Adrenal gland (tissue), 12 donors: Measurements from ENCODE around the gene CDHR5. TPM values are rescaled to one million over a fixed set of nuclear protein-coding genes. Genes with fewer than 3 reads are reported as not detected.

Experiments
- DNase-seq, 7 donors: peaks; one replicate each; pipeline ENCODE4 v3.0.0-alpha.2; 2019 to 2020
- H3K27ac ChIP-seq, 5 donors: fragments of 200-600 bp; sonication (generic) in 4 of 5; 1 replicate in 3 of 5; 2 replicates in 2 of 5; pipeline versions ENCODE4 v1.5.1 to v1.8.0; 2016 to 2020; ENCODE audit warnings: mild to moderate bottlenecking in 1 of 5
- H3K27me3 ChIP-seq: fragments of 200-600 bp; 2 replicates; pipeline ENCODE4 v1.8.0; 2021
- H3K36me3 ChIP-seq, 2 donors: fragments of 200-600 bp; replicated peaks in 1 of 2; 1 replicate in 1 of 2; 2 replicates in 1 of 2; pipeline versions ENCODE4 v1.5.1 to v1.8.0; 2018 to 2022
- H3K4me1 ChIP-seq, 2 donors: fragments of 200-600 bp; replicated peaks in 1 of 2; 1 replicate in 1 of 2; 2 replicates in 1 of 2; pipeline versions ENCODE4 v1.5.1 to v1.8.0; 2018 to 2021
- H3K4me3 ChIP-seq, 4 donors: fragments of 200-600 bp; sonication (generic) in 3 of 4; one replicate each; pipeline ENCODE4 v1.5.1; 2016 to 2018
- H3K9me3 ChIP-seq, 3 donors: fragments of 200-600 bp; sonication (generic) in 1 of 3; replicated peaks in 1 of 3; 1 replicate in 2 of 3; 2 replicates in 1 of 3; pipeline versions ENCODE4 v1.5.1 to v1.8.0; 2016 to 2021
- POLR2A ChIP-seq, 2 donors: fragments of 450-650 bp; IDR thresholded peaks; one replicate each; pipeline ENCODE4 v1.6.1; 2017; ENCODE audit warnings: antibody characterized with exemption in 2 of 2, mild to moderate bottlenecking in 2 of 2, moderate library complexity in 1 of 2
- WGBS, 4 donors: extraction: QIAGEN DNeasy Blood & Tissue Kit in 2 of 4; methylation state at CpG; one replicate each; pipeline versions ENCODE4 v1.1.5 to v1.1.7; 2013 to 2017; 5-methylcytosine and 5-hydroxymethylcytosine counted together
- intact Hi-C, 2 donors: fragments of 100-400 bp; cut with DNase I; formaldehyde crosslinking; loops; one replicate each; pipeline versions ENCODE4 v1.14.1 to v1.15.0; 2022 to 2023
- polyA plus RNA-seq, 3 donors: library from polyadenylated mRNA; stranded (reverse); fragments of 200-250 nt in 2 of 3; fragments of 350-450 nt in 1 of 3; fragmentation: Illumina TruSeq in 1 of 3; extraction: RNeasy Lipid Tissue Mini Kit (QIAGEN cat#74804) in 1 of 3; gene quantifications; one replicate each; pipeline ENCODE4 v1.2.3, GENCODE V29; 2013 to 2014
- total RNA-seq, 9 donors: library from RNA; depleted of rRNA in 4 of 9; stranded (reverse); fragments of >200 nt in 4 of 9; fragments of 120-200 nt in 1 of 9; fragmentation: NEBNext Ultra II Directional in 1 of 9; extraction: Animal tissue kit (Norgen Biotek cat#: 25700) in 1 of 9; gene quantifications; one replicate each; pipeline versions ENCODE4 v1.1.0 to v1.2.4, GENCODE V29; 2013 to 2023
- TF ChIP-seq, protein P1 (sequence below), 6 experiments: fragments of 450-650 bp in 4 of 6; fragments of 200-600 bp in 2 of 6; sonication (generic) in 1 of 6; IDR thresholded peaks; 1 replicate in 5 of 6; 2 replicates in 1 of 6; pipeline versions ENCODE4 v1.5.1 to v1.8.0; 2016 to 2021; ENCODE audit warnings: antibody characterized with exemption in 6 of 6, mild to moderate bottlenecking in 2 of 6, moderate library complexity in 1 of 6
- donor health status: healthy with polysubstance abuse.
- donor health status: Bipolar disorder and iron deficiency.
- donor health status: DM: yes; HTN: yes; CAD: no.
- donor health status: DM: no; HTN: no; CAD: no.
- donor health status: DM: no; HTN: no; CAD: no.
- donor health status: DM: yes; HTN: yes; CAD: no.

CDHR5 gene
- total and polyA plus RNA-seq, 12 donors = 0.31 to 5.2 (median 0.93) TPM; not detected in 1

DNA sequence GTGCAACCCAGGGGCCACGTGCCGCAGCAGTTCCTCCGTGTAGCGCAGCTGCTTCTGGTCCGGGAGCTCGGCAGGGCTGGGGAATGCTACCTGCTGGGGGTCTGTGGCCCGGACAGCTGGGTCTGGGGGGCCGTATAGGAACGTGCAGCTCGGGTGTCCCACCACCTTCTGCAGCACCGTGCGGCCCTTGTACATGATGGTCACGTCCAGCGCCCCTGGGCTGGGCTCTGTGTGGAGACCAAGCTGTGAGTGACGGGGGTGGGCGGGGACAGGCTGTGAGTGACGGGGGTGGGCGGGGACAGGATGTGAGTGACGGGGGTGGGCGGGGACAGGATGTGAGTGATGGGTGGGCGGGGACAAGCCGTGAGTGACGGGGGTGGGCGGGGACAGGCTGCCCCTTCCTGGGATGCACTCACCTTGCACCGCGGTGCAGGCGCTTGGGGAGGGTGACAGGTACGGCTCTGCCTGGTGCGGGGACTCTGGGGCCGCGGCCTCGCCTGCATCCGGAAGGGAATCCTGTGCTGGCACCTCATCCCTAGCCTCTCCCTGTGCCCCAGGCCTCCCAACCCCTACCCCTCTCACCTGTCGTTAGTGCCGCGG, 11.3 kb downstream of the CDHR5 start:
- H3K9me3 ChIP-seq = no peaks in the 10 kb centered on the region
- WGBS, 4 donors = 69 to 79% (median 75%) methylated on average over 10 to 36 of the region's 36 CpGs
- H3K4me3 ChIP-seq = no peak overlapping the region
- TF ChIP-seq, protein P1, sequence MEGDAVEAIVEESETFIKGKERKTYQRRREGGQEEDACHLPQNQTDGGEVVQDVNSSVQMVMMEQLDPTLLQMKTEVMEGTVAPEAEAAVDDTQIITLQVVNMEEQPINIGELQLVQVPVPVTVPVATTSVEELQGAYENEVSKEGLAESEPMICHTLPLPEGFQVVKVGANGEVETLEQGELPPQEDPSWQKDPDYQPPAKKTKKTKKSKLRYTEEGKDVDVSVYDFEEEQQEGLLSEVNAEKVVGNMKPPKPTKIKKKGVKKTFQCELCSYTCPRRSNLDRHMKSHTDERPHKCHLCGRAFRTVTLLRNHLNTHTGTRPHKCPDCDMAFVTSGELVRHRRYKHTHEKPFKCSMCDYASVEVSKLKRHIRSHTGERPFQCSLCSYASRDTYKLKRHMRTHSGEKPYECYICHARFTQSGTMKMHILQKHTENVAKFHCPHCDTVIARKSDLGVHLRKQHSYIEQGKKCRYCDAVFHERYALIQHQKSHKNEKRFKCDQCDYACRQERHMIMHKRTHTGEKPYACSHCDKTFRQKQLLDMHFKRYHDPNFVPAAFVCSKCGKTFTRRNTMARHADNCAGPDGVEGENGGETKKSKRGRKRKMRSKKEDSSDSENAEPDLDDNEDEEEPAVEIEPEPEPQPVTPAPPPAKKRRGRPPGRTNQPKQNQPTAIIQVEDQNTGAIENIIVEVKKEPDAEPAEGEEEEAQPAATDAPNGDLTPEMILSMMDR (IDR thresholded peaks at IDR 0.05) = no peak
- TF ChIP-seq POLR2A (IDR thresholded peaks at IDR 0.05) = no peak
- DNase-seq = peak in 3 of 7 donors; percentile 50 to 86 (median 63)
- intact Hi-C loops = loop anchor here in 1 of 2 donors (5.0 kb wide), 1 partner anchor 56 kb away; no protein-coding TSS in a partner anchor
- peaks cover 0 to 55% of the 10 kb centered on the region in 2 donors for H3K36me3 ChIP-seq
- peaks cover 0 to 17% of the 10 kb centered on the region in 2 donors for H3K4me1 ChIP-seq
- peak overlapping the region in 2 of 5 donors; percentile 26 to 98 for H3K27ac ChIP-seq
- H3K27me3 ChIP-seq = no peaks in the 10 kb centered on the region

DNA sequence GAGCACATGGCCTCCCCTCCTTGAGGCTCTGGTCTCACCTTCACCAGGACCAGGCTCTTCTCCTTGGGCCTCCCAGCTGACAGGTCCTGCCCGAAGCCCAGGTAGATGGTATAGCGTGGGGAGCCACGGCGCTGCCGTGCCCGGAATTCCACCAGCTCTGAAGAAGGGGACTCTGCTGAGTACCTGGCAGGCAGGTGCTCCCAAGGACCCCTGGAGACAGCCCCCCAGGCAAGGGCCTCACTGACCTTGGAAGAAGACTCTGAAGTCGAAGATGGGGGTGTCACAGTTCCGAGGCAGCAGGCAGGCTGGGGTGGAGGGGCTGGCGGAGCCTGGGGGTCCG, 11.8 kb downstream of the CDHR5 start:
- no peak for DNase-seq
- Histone ChIP-seq H3K4me3 (no peak overlapping the region), H3K27me3 (no peaks in the 10 kb centered on the region), H3K4me1 (peaks cover 0 to 23% of the 10 kb centered on the region in 2 donors), H3K9me3 (no peaks in the 10 kb centered on the region), H3K36me3 (peaks cover 0 to 60% of the 10 kb centered on the region in 2 donors), H3K27ac (peak overlapping the region in 2 of 5 donors; percentile 26 to 98)
- no peak for TF ChIP-seq POLR2A (IDR thresholded peaks at IDR 0.05)
- TF ChIP-seq, protein P1 (IDR thresholded peaks at IDR 0.05) = no peak
- 88 to 92% (median 90%) methylated on average over 4 to 10 of the region's 10 CpGs; no CpG with 5 or more reads in 1 of the 4 donors for WGBS, 4 donors
- intact Hi-C loops = loop anchor here in 1 of 2 donors (5.0 kb wide), 1 partner anchor 56 kb away; no protein-coding TSS in a partner anchor

DNA sequence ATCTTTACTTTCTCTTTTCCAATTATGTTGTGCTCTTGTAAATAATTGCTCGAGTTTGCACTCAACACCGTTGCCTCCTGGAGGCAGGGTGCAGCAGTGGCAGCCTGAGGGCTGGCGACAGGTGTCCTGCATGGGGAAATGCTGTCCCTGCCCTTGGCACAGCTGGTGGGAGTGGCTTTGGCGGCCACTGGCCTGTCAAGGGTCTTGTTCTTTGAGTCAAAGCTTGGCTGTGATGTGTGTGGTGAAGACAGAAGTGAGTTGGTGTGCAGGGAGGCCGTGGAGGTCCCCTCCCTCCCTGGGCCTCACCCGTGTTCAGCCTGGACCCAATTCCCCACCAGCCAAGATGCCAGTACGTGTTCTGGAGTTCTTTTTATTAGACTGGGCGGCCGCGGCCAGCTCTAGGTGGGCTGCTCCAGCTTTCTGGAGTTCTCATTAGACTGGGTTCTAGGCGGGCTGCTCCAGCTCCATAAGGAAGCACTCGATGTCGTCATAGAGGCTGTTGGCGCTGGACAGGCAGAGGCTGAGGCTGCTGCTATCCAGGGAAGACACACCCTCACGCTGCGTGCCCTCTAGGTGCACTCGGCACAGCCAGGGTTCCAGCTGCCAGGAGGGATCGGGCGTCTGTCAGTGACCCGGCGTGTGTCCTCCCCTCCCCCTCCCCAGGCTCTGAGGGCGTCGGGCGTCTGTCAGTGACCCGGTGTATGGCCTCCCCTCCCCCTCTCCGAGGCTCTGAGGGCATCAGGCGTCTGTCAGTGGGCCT, 12.4 kb downstream of the CDHR5 start:
- Histone ChIP-seq H3K4me3 (no peak overlapping the region), H3K27ac (no peak overlapping the region), H3K27me3 (no peaks in the 10 kb centered on the region), H3K4me1 (peaks cover 0 to 24% of the 10 kb centered on the region in 2 donors), H3K36me3 (peaks cover 0 to 66% of the 10 kb centered on the region in 2 donors), H3K9me3 (no peaks in the 10 kb centered on the region)
- intact Hi-C loops = loop anchor here in 1 of 2 donors (5.0 kb wide), 1 partner anchor 55 kb away; no protein-coding TSS in a partner anchor
- no peak for TF ChIP-seq POLR2A (IDR thresholded peaks at IDR 0.05)
- TF ChIP-seq, protein P1 (IDR thresholded peaks at IDR 0.05) = peak in 2 of 6 experiments; percentile 13 to 15
- WGBS, 4 donors = 74 to 84% (median 80%) methylated on average over 10 to 27 of the region's 27 CpGs
- no peak for DNase-seq
